Nephron (organoid): ENCODE measurements around the gene RGS7.
"Not testable (repeated sequence)": the region's sequence is repeated elsewhere in the genome, so short reads cannot be mapped to it uniquely, and the experiment has no call there.

Source experiments
- H3K27ac Mint-ChIP-seq, 3 experiments: 2 replicates each; pipeline ENCODE4 v1.8.0; 2020; ENCODE audit warnings: mixed read lengths in 3 of 3, mild to moderate bottlenecking in 2 of 3, moderate library complexity in 1 of 3
- H3K27me3 Mint-ChIP-seq: 2 replicates; pipeline ENCODE4 v1.8.0; 2021; ENCODE audit warnings: low read depth, mild to moderate bottlenecking, moderate library complexity, mixed read lengths
- H3K36me3 Mint-ChIP-seq: 2 replicates; pipeline ENCODE4 v1.8.0; 2020; ENCODE audit warnings: low read depth, mixed read lengths
- H3K4me1 Mint-ChIP-seq: 2 replicates; pipeline ENCODE4 v1.8.0; 2020; ENCODE audit warnings: mixed read lengths
- H3K4me3 Mint-ChIP-seq, 3 experiments: 2 replicates each; pipeline ENCODE4 v1.8.0; 2020; ENCODE audit warnings: mild to moderate bottlenecking in 3 of 3, mixed read lengths in 3 of 3, moderate library complexity in 2 of 3
- H3K9me3 Mint-ChIP-seq: 2 replicates; pipeline ENCODE4 v1.8.0; 2020; ENCODE audit warnings: mixed read lengths
- CTCF ChIP-seq, 3 experiments: fragments of 200-600 bp; sonication (generic); IDR thresholded peaks; one replicate each; pipeline ENCODE4 v1.5.0; 2021; ENCODE audit warnings: antibody characterized with exemption in 3 of 3; ENCODE audit not compliant: unreplicated experiment in 3 of 3

The RGS7 gene

GRCh38 chr1:241311056-241311746, 45.8 kb downstream of the RGS7 start:
- no peaks in the 10 kb centered on the region for H3K9me3 Mint-ChIP-seq
- H3K27me3 Mint-ChIP-seq = peaks cover 4% of the 10 kb centered on the region
- H3K36me3 Mint-ChIP-seq = no peaks in the 10 kb centered on the region
- no peaks in the 10 kb centered on the region for H3K4me1 Mint-ChIP-seq
- H3K4me3 Mint-ChIP-seq = no peak overlapping the region
- no peak overlapping the region for H3K27ac Mint-ChIP-seq
- TF ChIP-seq CTCF (IDR thresholded peaks at IDR 0.05; ENCODE audit: unreplicated experiment in 3 of 3) = no peak

DNA sequence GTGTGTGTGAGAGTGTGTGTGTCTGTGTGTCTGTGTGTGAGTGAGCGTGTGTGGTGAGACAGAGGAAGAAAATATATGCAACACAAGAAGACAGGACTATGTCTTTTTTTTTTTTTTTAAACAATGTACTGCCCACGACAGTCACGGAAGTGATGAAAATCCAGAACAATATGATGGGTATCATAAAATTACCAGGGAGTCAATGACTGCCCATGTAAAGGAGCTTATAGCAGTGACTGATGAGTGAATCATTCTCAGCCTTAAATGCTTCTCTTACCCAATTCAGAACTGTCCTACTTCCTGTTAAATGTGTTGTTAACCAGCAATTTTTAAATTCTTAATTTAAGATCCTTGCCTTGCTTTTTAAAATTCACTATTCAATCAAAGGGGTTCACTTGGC, 46.6 kb downstream of the RGS7 start:
- Mint-ChIP-seq H3K27ac (no peak overlapping the region), H3K4me3 (no peak overlapping the region), H3K4me1 (no peaks in the 10 kb centered on the region), H3K9me3 (no peaks in the 10 kb centered on the region), H3K36me3 (no peaks in the 10 kb centered on the region), H3K27me3 (no peaks in the 10 kb centered on the region)
- no peak for TF ChIP-seq CTCF (IDR thresholded peaks at IDR 0.05; ENCODE audit: unreplicated experiment in 3 of 3)

GRCh38 chr1:241309651-241310050, 47.4 kb downstream of the RGS7 start:
- H3K9me3 Mint-ChIP-seq = peaks cover 3% of the 10 kb centered on the region
- H3K27me3 Mint-ChIP-seq = no peaks in the 10 kb centered on the region

DNA sequence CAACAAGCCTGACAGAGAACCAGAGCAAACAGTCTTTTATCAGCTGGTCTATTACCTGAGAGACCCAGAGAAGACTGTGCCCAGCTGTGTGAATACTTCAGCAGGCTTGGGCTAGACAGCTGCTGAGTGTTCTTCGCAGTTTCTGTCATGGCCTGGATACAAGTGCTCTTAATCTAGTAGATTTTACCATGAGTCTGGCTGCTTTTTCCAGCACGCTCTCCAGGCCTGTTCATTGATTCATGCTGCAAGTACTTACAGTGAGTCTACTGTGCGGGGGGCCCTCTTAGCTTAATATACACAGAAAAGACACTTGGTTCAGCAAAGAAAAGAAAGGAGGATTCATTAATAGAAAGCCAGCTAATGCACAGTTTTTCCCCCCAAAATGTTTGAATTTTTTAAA, 48.5 kb downstream of the RGS7 start:
- Mint-ChIP-seq H3K4me1 (no peaks in the 10 kb centered on the region), H3K27ac (no peak overlapping the region), H3K9me3 (peaks cover 8% of the 10 kb centered on the region)

More at GRCh38 chr1:241309651-241310050, 47.4 kb downstream of the RGS7 start:
- no peaks in the 10 kb centered on the region for H3K4me1 Mint-ChIP-seq
- no peaks in the 10 kb centered on the region for H3K36me3 Mint-ChIP-seq
- H3K27ac Mint-ChIP-seq = no peak overlapping the region
- H3K4me3 Mint-ChIP-seq = no peak overlapping the region
- TF ChIP-seq CTCF (IDR thresholded peaks at IDR 0.05; ENCODE audit: unreplicated experiment in 3 of 3) = no peak

GRCh38 chr1:241308011-241308410, 49.0 kb downstream of the RGS7 start:
- Mint-ChIP-seq H3K9me3 (peaks cover 11% of the 10 kb centered on the region), H3K36me3 (no peaks in the 10 kb centered on the region), H3K4me1 (no peaks in the 10 kb centered on the region), H3K27ac (no peak overlapping the region), H3K4me3 (no peak overlapping the region), H3K27me3 (no peaks in the 10 kb centered on the region)
- TF ChIP-seq CTCF (IDR thresholded peaks at IDR 0.05; ENCODE audit: unreplicated experiment in 3 of 3) = no peak

More for the DNA sequence above, 48.5 kb downstream of the RGS7 start:
- no peaks in the 10 kb centered on the region for H3K36me3 Mint-ChIP-seq
- no peaks in the 10 kb centered on the region for H3K27me3 Mint-ChIP-seq
- no peak overlapping the region for H3K4me3 Mint-ChIP-seq
- no peak for TF ChIP-seq CTCF (IDR thresholded peaks at IDR 0.05; ENCODE audit: unreplicated experiment in 3 of 3)

GRCh38 chr1:241306125-241306790, 50.7 kb downstream of the RGS7 start:
- Mint-ChIP-seq H3K27me3 (no peaks in the 10 kb centered on the region), H3K27ac (no peak overlapping the region), H3K36me3 (no peaks in the 10 kb centered on the region), H3K4me3 (no peak overlapping the region), H3K4me1 (no peaks in the 10 kb centered on the region), H3K9me3 (peaks cover 15% of the 10 kb centered on the region)
- TF ChIP-seq CTCF (IDR thresholded peaks at IDR 0.05; ENCODE audit: unreplicated experiment in 3 of 3) = no peak

GRCh38 chr1:241302024-241302423, 55.0 kb downstream of the RGS7 start:
- not testable (repeated sequence) for H3K4me3 Mint-ChIP-seq, H3K27ac Mint-ChIP-seq, H3K27me3 Mint-ChIP-seq, H3K36me3 Mint-ChIP-seq, H3K4me1 Mint-ChIP-seq
- H3K9me3 Mint-ChIP-seq = peaks cover 15% of the 10 kb centered on the region
